ENCODE results near the gene MVB12B.

- TF ChIP-seq POLR2A (IDR thresholded peaks at IDR 0.05) (no peak), CTCF (IDR thresholded peaks at IDR 0.05 in 4 of 5, conservative IDR thresholded peaks at IDR 0.05 in 1 of 5) (no peak)
These were observed 216.9 kb downstream of the MVB12B start for GRCh38 chr9:126543490-126543889.
